HS-5 (cell line): ENCODE data around the gene ERBB3.
A peak's percentile ranks its signal among the peaks of the same experiment; 100 is the strongest.
"Not testable (repeated sequence)": the region's sequence is repeated elsewhere in the genome, so short reads cannot be mapped to it uniquely, and the experiment has no call there.

ENCODE experiments used
- DNase-seq: peaks from one replicate; pipeline ENCODE4 v3.0.0-alpha.2; 2012; ENCODE audit warnings: low read depth

Gene ERBB3

DNA sequence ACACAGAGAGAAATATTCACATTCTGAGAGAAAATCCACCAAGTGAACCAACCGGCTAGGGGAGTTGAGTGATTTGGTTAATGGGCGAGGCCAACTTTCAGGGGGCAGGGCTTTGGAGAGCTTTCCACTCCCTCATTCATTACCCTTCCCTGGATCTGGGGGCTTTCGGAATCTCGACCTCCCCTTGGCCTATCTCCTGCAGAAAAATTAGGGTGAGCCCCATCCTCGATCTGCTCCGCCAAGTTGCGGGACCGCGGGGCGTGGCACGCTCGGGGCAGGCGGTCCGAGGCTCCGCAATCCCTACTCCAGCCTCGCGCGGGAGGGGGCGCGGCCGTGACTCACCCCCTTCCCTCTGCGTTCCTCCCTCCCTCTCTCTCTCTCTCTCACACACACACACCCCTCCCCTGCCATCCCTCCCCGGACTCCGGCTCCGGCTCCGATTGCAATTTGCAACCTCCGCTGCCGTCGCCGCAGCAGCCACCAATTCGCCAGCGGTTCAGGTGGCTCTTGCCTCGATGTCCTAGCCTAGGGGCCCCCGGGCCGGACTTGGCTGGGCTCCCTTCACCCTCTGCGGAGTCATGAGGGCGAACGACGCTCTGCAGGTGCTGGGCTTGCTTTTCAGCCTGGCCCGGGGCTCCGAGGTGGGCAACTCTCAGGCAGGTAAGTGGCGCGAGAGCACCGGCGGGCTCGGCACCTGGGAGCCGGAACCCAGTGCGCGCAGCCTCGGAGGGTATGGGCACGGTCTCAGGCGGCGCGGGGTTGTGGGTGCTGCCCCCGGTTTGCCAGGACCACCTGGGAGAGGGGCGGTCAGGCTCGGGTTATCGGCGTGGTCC lies at the start of gene ERBB3:
ERBB3 (plus strand) TSS at position 443 of the 833 bp plus-strand sequence; CDS start at position 579, 136 bp downstream.
- DNase-seq: peak; percentile 62

- no peak for DNase-seq
Measured at GRCh38 chr12:56031987-56032386, 48.0 kb upstream of the ERBB3 start.

DNA sequence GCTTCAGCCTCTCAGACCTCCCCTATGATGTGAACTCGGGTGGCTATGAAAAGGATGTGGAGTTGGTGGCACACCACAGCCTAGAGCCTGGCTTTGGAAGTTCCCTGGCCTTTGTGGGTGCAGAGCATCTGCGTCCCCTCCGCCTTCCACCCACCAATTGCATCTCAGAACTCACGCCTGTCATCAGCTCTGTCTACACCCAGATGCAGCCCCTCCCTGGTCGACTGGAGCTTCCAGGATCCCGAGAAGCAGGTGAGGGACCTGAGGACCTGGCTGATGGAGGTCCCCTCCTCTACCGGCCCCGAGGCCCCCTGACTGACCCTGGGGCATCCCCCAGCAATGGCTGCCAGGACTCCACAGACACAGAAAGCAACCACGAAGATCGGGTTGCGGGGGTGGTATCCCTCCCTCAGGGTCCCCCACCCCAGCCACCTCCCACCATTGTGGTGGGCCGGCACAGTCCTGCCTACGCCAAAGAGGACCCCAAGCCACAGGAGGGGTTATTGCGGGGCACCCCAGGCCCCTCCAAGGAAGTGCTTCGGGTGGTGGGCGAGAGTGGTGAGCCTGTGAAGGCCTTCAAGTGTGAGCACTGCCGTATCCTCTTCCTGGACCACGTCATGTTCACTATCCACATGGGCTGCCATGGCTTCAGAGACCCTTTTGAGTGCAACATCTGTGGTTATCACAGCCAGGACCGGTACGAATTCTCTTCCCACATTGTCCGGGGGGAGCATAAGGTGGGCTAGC lies 45.2 kb upstream of the ERBB3 start:
- no peak for DNase-seq

- no peak for DNase-seq
Measured at GRCh38 chr12:56037161-56037560, 42.8 kb upstream of the ERBB3 start.

DNA sequence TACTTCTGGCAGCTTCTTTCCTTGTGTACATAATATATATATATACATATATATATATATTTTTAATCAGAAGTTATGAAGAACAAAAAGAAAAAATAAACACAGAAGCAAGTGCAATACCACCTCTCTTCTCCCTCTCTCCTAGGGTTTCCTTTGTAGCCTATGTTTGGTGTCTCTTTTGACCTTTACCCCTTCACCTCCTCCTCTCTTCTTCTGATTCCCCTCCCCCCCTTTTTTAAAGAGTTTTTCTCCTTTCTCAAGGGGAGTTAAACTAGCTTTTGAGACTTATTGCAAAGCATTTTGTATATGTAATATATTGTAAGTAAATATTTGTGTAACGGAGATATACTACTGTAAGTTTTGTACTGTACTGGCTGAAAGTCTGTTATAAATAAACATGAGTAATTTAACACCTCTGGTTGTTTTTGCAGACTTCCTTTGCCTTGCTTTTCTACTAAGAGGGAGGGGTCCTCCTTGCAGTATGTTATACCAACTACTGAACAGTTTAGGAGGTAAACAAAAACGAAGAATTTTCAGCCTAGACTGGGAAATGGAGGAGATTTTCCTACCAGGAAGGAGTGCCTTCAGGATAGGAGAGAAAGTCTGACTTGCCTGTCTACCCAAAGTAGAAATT lies 41.8 kb upstream of the ERBB3 start:
- no peak for DNase-seq

DNA sequence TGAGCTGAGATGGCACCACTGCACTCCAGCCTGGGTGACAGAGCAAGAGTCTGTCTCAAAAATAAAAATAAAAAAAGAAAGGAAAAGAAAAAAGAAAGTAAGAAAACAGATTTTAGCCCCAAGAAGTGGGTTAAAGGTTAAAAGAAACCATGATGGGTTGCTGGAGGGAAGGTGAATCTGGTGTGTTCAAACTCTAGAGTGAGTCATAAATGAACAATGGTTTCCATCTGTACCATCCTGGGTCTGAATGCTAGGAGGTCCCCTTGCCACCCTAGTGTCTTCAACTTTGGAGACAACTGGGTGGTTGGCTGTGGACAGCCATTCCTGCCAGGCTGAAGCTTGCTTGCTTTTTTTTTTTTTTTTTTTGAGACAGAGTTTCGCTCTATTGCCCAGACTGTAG lies 39.8 kb upstream of the ERBB3 start:
- no peak for DNase-seq

- DNase-seq: no peak
Measured at GRCh38 chr12:56040963-56041551, 38.9 kb upstream of the ERBB3 start.

DNA sequence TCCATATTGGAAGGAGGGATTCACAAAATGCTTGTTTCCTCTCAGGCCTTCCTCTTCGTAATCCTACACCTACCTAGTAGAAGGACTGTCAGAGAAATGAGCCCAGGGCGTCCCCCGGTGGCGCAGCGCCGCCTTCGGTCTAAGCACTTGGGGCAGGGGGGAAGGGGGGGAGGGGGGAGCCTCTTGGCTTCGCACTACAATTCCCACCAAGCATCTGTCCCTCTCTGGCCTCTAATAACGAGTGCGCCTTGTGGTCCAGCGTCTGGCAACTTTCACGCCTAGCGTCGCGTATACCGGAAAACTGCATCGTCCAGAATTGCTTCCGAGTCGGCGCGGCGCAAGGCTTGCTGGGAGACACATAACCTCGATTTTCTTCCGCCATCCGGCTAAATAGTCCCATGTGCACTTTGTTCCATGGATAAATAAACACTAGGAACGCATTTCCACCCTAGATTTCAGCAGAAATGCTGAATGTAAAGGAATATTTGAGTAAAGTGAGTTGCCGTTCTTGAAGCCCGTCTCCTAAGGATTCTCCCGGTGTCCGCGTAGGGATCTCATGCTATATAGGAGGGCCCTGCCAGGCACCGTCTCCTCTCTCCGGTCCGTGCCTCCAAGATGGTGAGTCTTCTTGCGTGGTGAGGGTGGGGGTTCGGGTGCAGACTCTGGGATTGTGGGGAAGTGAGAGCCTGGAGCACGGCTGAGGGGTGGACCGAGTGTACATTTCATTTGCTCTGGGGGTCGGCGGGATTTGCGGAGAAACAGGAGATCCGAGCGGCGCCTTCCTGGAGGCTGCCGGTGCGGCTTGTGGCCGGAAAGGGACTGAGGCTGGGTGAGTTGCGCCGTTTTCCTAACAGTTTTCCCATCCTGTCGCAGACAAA lies 38.2 kb upstream of the ERBB3 start, which contains the start of gene RPS26:
RPS26 (plus strand) TSS at position 367 of the 878 bp plus-strand sequence; CDS start at position 616, 249 bp downstream.
- DNase-seq: peak; percentile 99

DNA sequence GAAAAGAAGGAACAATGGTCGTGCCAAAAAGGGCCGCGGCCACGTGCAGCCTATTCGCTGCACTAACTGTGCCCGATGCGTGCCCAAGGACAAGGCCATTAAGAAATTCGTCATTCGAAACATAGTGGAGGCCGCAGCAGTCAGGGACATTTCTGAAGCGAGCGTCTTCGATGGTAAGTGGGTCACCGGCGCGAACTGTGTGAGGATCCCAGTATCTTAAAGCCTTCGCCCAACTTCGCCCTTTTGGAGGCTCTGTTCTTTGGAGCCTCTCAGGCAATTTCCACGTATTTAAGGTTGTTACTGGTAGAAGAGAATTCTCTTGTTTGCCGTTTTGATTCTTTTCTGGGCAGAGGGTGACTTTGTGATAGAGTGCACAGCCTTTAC lies 37.5 kb upstream of the ERBB3 start:
- DNase-seq: not testable (repeated sequence)

DNA sequence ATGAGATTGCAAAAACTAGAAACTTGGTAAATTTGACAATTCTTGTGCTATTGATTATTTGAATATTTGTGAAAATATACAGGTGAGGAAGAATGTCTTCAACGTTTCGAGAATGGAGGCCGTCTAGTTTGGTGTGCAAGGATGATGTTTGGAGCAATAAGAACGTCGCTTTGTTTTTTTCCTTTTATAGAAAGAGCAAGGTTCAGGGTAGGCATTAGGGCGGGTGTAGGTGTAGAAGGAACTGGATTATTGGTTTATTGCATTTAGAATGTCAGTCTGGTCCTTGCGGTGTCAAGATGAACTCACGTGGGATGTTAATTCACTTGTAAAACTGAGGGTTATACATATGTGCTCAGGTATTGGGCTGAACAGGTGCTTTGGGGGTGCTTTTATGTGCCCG lies 37.1 kb upstream of the ERBB3 start:
- DNase-seq: no peak

GRCh38 chr12:56046027-56046780 lies 33.8 kb upstream of the ERBB3 start:
- no peak for DNase-seq

- DNase-seq: no peak
Measured at GRCh38 chr12:56053407-56053893, 26.5 kb upstream of the ERBB3 start.

- DNase-seq: peak; percentile 56
Measured at GRCh38 chr12:56059964-56060363, 20.0 kb upstream of the ERBB3 start.

- DNase-seq: no peak
Measured at GRCh38 chr12:56061982-56062381, 18.0 kb upstream of the ERBB3 start.

GRCh38 chr12:56062996-56063395 lies 17.0 kb upstream of the ERBB3 start:
- no peak for DNase-seq

- DNase-seq: peak; percentile 36
Measured at GRCh38 chr12:56071648-56072047, 8.3 kb upstream of the ERBB3 start.

DNA sequence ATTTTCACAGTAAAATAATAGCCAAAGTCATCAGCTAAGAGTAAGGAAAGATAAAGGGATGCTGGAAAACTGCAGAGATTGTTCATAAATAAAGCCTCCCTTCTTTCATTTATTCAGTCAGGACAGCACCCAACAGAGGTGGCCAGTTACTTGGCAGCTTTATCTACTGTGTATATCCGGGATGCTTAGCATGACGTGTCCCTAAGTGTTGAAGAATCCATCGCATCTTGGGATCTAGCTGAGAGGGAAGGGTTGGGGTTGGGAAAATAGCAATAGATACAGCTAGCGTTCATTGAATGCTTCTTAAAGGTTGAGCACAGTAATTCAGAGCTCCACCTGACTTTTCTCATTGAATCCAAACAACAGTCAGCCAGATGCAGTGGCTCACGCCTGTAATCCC lies 5.6 kb upstream of the ERBB3 start:
- no peak for DNase-seq

DNA sequence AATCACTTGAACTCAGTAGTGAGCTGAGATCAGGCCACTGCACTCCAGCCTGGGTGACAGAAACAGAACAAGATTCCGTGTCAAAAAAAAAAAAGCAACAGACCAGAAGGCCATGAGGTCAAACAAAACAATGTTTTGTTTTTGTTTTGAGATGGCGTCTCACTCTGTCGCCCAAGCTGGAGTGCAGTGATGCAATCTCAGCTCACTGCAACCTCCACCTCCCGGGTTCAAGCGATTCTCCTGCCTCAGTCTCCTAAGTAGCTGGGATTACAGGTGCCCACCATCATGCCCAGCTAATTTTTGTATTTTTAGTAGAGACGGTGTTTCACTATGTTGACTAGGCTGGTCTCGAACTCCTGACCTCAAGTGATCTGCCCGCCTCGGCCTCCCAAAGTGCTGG lies 2.0 kb upstream of the ERBB3 start:
- DNase-seq: not testable (repeated sequence)

DNA sequence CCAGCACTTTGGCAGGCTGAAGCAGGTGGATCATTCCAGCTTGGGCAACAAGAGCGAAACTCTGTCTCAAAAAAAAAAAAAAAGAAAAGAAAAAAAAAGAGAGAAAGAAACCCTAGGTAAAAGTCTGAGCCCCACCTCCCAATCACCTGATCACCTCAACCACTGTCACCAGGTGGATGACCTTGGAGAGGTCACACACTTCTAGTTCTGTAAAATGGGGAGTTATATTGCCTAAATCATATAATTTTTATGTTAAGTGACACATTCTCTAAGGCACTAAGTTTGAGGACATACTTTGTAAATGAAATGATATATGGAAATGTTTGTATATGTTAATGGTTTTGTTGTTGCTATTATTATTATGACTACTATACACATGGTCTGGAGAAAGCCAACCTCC lies 1.5 kb upstream of the ERBB3 start:
- DNase-seq: no peak

GRCh38 chr12:56078931-56079722 lies 838 bp upstream of the ERBB3 start:
- DNase-seq: peak; percentile 53
